ENCODE results near the gene APP.

- TF ChIP-seq CTCF (conservative IDR thresholded peaks at IDR 0.05; ENCODE audit: low read depth, low read length) (no peak), EZH2 (IDR thresholded peaks at IDR 0.05; ENCODE audit: borderline replicate concordance, low read depth, low read length, poor library complexity, severe bottlenecking) (no peak)
These were observed 214.9 kb downstream of the APP start for GRCh38 chr21:25955646-25956045.

All from A673 (cell line).